ENCODE data around the gene LSM10.

The LSM10 gene

DNA sequence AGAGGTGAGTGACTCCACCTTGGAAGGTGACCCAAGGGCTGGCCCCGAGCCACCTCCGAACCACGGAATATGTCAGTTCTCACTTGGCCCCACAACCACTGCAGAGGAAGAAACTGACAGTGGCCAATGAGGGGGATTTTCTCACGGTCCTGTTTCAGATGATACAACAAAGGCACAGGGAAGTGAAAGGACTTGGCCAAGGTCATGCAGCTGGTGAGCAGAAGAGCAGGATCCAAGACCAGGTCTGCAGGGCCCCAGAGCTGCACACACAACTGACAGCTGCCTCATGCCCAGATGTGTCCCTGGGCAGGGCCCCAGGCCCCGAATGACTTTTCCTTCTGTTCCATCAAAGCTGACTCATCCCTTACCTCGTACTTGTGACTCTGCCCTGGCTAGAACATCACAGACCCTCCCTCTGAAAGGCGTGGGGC is 48.5 kb downstream of the LSM10 start:
- Histone ChIP-seq H2AFZ (ENCODE audit: low read depth, low read length) (no peak overlapping the region), H3K4me3 (ENCODE audit: low read depth in 1 of 2, low read length in 2 of 2) (no peak overlapping the region), H3K27me3 (ENCODE audit: insufficient read depth, low read length, poor library complexity) (no peaks in the 10 kb centered on the region), H3K79me2 (ENCODE audit: insufficient read depth, low read length) (no peaks in the 10 kb centered on the region), H3K9me3 (ENCODE audit: insufficient read depth, low read length, severe bottlenecking) (no peaks in the 10 kb centered on the region), H3K27ac (ENCODE audit: low read length) (no peak overlapping the region), H3K36me3 (ENCODE audit: insufficient read depth, low read length) (peaks cover 58% of the 10 kb centered on the region), H3K4me2 (ENCODE audit: insufficient read depth, low read length) (no peak overlapping the region), H3K4me1 (ENCODE audit: insufficient read depth, low read length) (no peaks in the 10 kb centered on the region), H4K20me1 (ENCODE audit: insufficient read depth, low read length) (no peaks in the 10 kb centered on the region), H3K9ac (ENCODE audit: low read depth, low read length) (no peak overlapping the region)
- no peak for DNase-seq
- TF ChIP-seq, protein P1, sequence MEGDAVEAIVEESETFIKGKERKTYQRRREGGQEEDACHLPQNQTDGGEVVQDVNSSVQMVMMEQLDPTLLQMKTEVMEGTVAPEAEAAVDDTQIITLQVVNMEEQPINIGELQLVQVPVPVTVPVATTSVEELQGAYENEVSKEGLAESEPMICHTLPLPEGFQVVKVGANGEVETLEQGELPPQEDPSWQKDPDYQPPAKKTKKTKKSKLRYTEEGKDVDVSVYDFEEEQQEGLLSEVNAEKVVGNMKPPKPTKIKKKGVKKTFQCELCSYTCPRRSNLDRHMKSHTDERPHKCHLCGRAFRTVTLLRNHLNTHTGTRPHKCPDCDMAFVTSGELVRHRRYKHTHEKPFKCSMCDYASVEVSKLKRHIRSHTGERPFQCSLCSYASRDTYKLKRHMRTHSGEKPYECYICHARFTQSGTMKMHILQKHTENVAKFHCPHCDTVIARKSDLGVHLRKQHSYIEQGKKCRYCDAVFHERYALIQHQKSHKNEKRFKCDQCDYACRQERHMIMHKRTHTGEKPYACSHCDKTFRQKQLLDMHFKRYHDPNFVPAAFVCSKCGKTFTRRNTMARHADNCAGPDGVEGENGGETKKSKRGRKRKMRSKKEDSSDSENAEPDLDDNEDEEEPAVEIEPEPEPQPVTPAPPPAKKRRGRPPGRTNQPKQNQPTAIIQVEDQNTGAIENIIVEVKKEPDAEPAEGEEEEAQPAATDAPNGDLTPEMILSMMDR (IDR thresholded peaks at IDR 0.05; ENCODE audit: borderline replicate concordance, extremely low read depth, low read length, poor library complexity, severe bottlenecking) = no peak
- TF ChIP-seq EZH2 (IDR thresholded peaks at IDR 0.05; ENCODE audit: borderline replicate concordance, low read depth, low read length, severe bottlenecking) = no peak
- ATAC-seq (ENCODE audit: insufficient read depth, low read depth) = no peak

DNA sequence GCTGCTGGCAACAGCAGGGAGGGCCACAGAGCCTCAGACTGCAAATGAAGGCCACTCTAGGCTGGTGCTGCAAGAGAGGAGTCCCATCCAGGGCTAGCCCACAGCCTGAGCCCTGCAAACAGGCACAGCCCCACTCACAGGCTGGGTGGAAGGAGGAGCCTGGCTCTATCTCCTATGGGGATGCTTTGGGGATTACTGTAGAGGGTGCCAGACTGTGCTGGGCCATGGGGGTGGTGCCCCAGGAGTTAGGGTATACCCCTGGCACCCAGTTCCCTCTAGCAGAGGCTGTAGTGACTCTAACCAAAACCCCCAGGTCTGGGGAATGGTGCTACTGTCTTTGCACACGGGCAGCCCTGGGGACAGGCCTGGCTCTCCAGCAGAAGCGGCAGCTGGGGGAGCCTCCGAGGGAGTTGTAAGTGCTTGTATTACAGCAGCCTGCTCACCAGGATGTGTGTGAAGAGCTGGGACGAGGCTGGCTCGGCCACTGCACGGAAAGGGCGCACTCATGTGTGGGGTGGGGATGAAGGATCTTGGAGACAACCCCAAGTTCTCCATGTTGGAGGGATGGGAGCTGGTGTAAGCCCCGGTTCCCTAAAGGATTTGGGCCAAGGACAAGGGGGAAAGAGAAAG is 50.9 kb downstream of the LSM10 start:
- H4K20me1 ChIP-seq (ENCODE audit: insufficient read depth, low read length) = peaks cover 6% of the 10 kb centered on the region; the same call in 1 of the 2 replicates
- peaks cover 53% of the 10 kb centered on the region for H3K36me3 ChIP-seq (ENCODE audit: insufficient read depth, low read length)
- no peak overlapping the region for H2AFZ ChIP-seq (ENCODE audit: low read depth, low read length)
- ATAC-seq (ENCODE audit: insufficient read depth, low read depth) (no peak), DNase-seq (no peak)
- H3K27me3 ChIP-seq (ENCODE audit: insufficient read depth, low read length, poor library complexity) = no peaks in the 10 kb centered on the region
- H3K79me2 ChIP-seq (ENCODE audit: insufficient read depth, low read length) = no peaks in the 10 kb centered on the region
- H3K9me3 ChIP-seq (ENCODE audit: insufficient read depth, low read length, severe bottlenecking) = no peaks in the 10 kb centered on the region
- no peak overlapping the region for H3K4me2 ChIP-seq (ENCODE audit: insufficient read depth, low read length)
- H3K9ac ChIP-seq (ENCODE audit: low read depth, low read length) = no peak overlapping the region
- no peak overlapping the region for H3K4me3 ChIP-seq (ENCODE audit: low read depth in 1 of 2, low read length in 2 of 2)
- TF ChIP-seq, protein P1 (IDR thresholded peaks at IDR 0.05; ENCODE audit: borderline replicate concordance, extremely low read depth, low read length, poor library complexity, severe bottlenecking) = no peak
- TF ChIP-seq EZH2 (IDR thresholded peaks at IDR 0.05; ENCODE audit: borderline replicate concordance, low read depth, low read length, severe bottlenecking) = no peak
- H3K4me1 ChIP-seq (ENCODE audit: insufficient read depth, low read length) = no peaks in the 10 kb centered on the region
- H3K27ac ChIP-seq (ENCODE audit: low read length) = no peak overlapping the region

DNA sequence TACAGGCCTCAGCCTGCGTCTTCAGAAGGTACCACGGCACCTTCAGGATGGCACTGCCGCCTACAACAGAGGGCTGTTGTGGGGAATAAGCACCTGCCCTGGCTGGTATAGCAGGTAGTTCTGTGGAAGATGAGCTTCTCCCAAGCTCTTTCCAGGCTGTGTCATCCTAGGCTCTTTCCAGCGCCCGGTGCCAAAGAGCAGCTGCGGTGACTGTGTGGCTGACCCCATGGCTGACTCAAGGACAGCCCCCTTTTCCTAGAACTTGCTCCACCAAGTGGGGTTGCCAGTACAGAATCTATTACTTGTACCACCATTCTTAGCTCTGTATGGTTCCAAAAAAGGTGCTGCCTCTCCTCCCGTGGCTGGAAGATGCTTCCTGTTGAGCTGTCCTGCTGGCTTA is 52.4 kb downstream of the LSM10 start:
- Histone ChIP-seq H3K4me2 (ENCODE audit: insufficient read depth, low read length) (no peak overlapping the region), H3K79me2 (ENCODE audit: insufficient read depth, low read length) (no peaks in the 10 kb centered on the region), H3K9ac (ENCODE audit: low read depth, low read length) (no peak overlapping the region), H3K27me3 (ENCODE audit: insufficient read depth, low read length, poor library complexity) (no peaks in the 10 kb centered on the region), H4K20me1 (ENCODE audit: insufficient read depth, low read length) (peaks cover 6% of the 10 kb centered on the region; the same call in 1 of the 2 replicates), H2AFZ (ENCODE audit: low read depth, low read length) (no peak overlapping the region), H3K4me1 (ENCODE audit: insufficient read depth, low read length) (no peaks in the 10 kb centered on the region), H3K4me3 (ENCODE audit: low read depth in 1 of 2, low read length in 2 of 2) (no peak overlapping the region), H3K9me3 (ENCODE audit: insufficient read depth, low read length, severe bottlenecking) (no peaks in the 10 kb centered on the region), H3K36me3 (ENCODE audit: insufficient read depth, low read length) (peaks cover 51% of the 10 kb centered on the region), H3K27ac (ENCODE audit: low read length) (no peak overlapping the region)
- TF ChIP-seq, protein P1 (IDR thresholded peaks at IDR 0.05; ENCODE audit: borderline replicate concordance, extremely low read depth, low read length, poor library complexity, severe bottlenecking) = no peak
- no peak for TF ChIP-seq EZH2 (IDR thresholded peaks at IDR 0.05; ENCODE audit: borderline replicate concordance, low read depth, low read length, severe bottlenecking)
- DNase-seq (no peak), ATAC-seq (ENCODE audit: insufficient read depth, low read depth) (no peak)
